B cell (primary cell): ENCODE data around the gene PRPF19. TPM values are rescaled to one million over a fixed set of nuclear protein-coding genes. Genes with fewer than 3 reads are reported as not detected.

Source experiments
- ATAC-seq: fragments of 200-7000 bp; cut with Tn5 transposase; one replicate; pipeline ENCODE4 v1.10.0; 2021; ENCODE audit warnings: low read depth, mild to moderate bottlenecking, moderate number of reproducible peaks, moderate library complexity
- CTCF ChIA-PET: fragments of 350-600 bp; sonication (Branson Sonifier 250); formaldehyde crosslinking; loops from one replicate; lab custom pipeline; 2021; ENCODE audit warnings: antibody characterized with exemption, inconsistent platforms; lab: Charles Lee
- POLR2A ChIA-PET: fragments of 350-600 bp; sonication (Branson Sonifier 250); formaldehyde crosslinking; loops from one replicate; lab custom pipeline; 2021; ENCODE audit warnings: antibody characterized with exemption; lab: Charles Lee
- DNase-seq: peaks from one replicate; pipeline ENCODE4 v3.0.0; 2013
- H2AFZ ChIP-seq: 2 replicates; pipeline ENCODE4 v1.6.1; 2012; ENCODE audit warnings: mild to moderate bottlenecking, low read depth, low read length; ENCODE audit not compliant: insufficient read depth, poor library complexity, severe bottlenecking
- H3K27ac ChIP-seq, 2 donors: 1 replicate in 1 of 2; 2 replicates in 1 of 2; pipeline ENCODE4 v1.5.1; 2012 to 2013; ENCODE audit warnings: low read length in 2 of 2, mild to moderate bottlenecking in 2 of 2, moderate library complexity in 1 of 2
- H3K27me3 ChIP-seq, 4 experiments: fragments of 200-600 bp in 1 of 4; sonication (generic) in 1 of 4; replicated peaks in 1 of 4; 1 replicate in 2 of 4; 2 replicates in 2 of 4; pipeline versions ENCODE4 v1.6.1 to v1.7.0; 2013 to 2016; ENCODE audit warnings: low read length in 3 of 4, mild to moderate bottlenecking in 2 of 4, mixed read lengths in 1 of 4, moderate library complexity in 1 of 4; ENCODE audit not compliant: insufficient read depth in 4 of 4, control insufficient read depth in 3 of 4; ENCODE audit errors: control extremely low read depth in 1 of 4
- H3K36me3 ChIP-seq, 2 experiments: replicated peaks in 1 of 2; 1 replicate in 1 of 2; 2 replicates in 1 of 2; pipeline versions ENCODE4 v1.6.1 to v1.7.1; 2013; ENCODE audit warnings: low read length in 1 of 2; ENCODE audit not compliant: insufficient read depth in 2 of 2, control insufficient read depth in 1 of 2; ENCODE audit errors: control extremely low read depth in 1 of 2, extremely low read depth in 1 of 2
- H3K4me1 ChIP-seq, 2 donors: fragments of 200-600 bp in 1 of 2; sonication (generic) in 1 of 2; 1 replicate in 1 of 2; 2 replicates in 1 of 2; pipeline versions ENCODE4 v1.5.1 to v1.6.1; 2013 to 2017; ENCODE audit warnings: low read length in 2 of 2; ENCODE audit not compliant: control insufficient read depth in 2 of 2, insufficient read depth in 2 of 2
- H3K4me2 ChIP-seq: replicated peaks from 2 replicates; pipeline ENCODE3; 2012; ENCODE audit warnings: mild to moderate bottlenecking, low read depth, low read length; ENCODE audit not compliant: poor library complexity, severe bottlenecking
- H3K4me3 ChIP-seq, 5 experiments: fragments of 200-600 bp in 1 of 5; sonication (generic) in 1 of 5; 1 replicate in 3 of 5; 2 replicates in 2 of 5; pipeline versions ENCODE4 v1.5.1 to v1.7.0; 2011 to 2016; ENCODE audit warnings: low read length in 4 of 5, mild to moderate bottlenecking in 4 of 5, low read depth in 2 of 5, control low read depth in 1 of 5, moderate library complexity in 1 of 5; ENCODE audit not compliant: insufficient read depth in 1 of 5; ENCODE audit errors: control extremely low read depth in 1 of 5, extremely low read depth in 1 of 5
- H3K79me2 ChIP-seq: fragments of 200-600 bp; sonication (generic); one replicate; pipeline ENCODE4 v1.6.0; 2016; ENCODE audit warnings: low read length; ENCODE audit not compliant: control insufficient read depth, insufficient read depth
- H3K9ac ChIP-seq: fragments of 200-600 bp; sonication (generic); 2 replicates; pipeline ENCODE4 v1.6.1; 2017; ENCODE audit warnings: mild to moderate bottlenecking, low read length, moderate library complexity
- H3K9me3 ChIP-seq, 3 donors: one replicate each; pipeline versions ENCODE4 v1.6.1 to v1.7.1; 2013; ENCODE audit warnings: low read length in 2 of 3; ENCODE audit not compliant: control insufficient read depth in 2 of 3, insufficient read depth in 1 of 3; ENCODE audit errors: control extremely low read depth in 1 of 3
- H4K20me1 ChIP-seq: 2 replicates; pipeline ENCODE4 v1.6.0; 2012; ENCODE audit warnings: mild to moderate bottlenecking, low read length; ENCODE audit not compliant: insufficient read depth, control insufficient read depth, poor library complexity, severe bottlenecking
- H3K27ac Mint-ChIP-seq: one replicate; pipeline ENCODE4 v1.8.0; 2021; ENCODE audit warnings: mixed read lengths
- H3K27me3 Mint-ChIP-seq: one replicate; pipeline ENCODE4 v1.8.0; 2021; ENCODE audit warnings: mixed read lengths
- H3K4me1 Mint-ChIP-seq: one replicate; pipeline ENCODE4 v1.8.0; 2021; ENCODE audit warnings: mixed read lengths
- H3K4me3 Mint-ChIP-seq: one replicate; pipeline ENCODE4 v1.8.0; 2021; ENCODE audit warnings: mixed read lengths
- H3K9me3 Mint-ChIP-seq: one replicate; pipeline ENCODE4 v1.8.0; 2022; ENCODE audit warnings: mixed read lengths; ENCODE audit not compliant: insufficient read depth
- EZH2 ChIP-seq: IDR thresholded peaks from 2 replicates; pipeline ENCODE4 v1.6.1; 2012; ENCODE audit warnings: borderline replicate concordance, low read depth, mild to moderate bottlenecking, moderate library complexity, low read length; ENCODE audit not compliant: insufficient read depth, poor library complexity, severe bottlenecking
- WGBS: methylation state at CpG from one replicate; pipeline ENCODE4 v1.1.5; 2013; ENCODE audit warnings: missing lambda C conversion rate; ENCODE audit not compliant: insufficient coverage; 5-methylcytosine and 5-hydroxymethylcytosine counted together
- intact Hi-C: fragments of 100-400 bp; cut with micrococcal nuclease; formaldehyde crosslinking; loops from one replicate; pipeline ENCODE4 v1.10.0; 2022
- polyA plus RNA-seq: library from polyadenylated mRNA; depleted of rRNA; stranded (reverse); fragments of >200 nt; gene quantifications from 2 replicates; pipeline ENCODE4 v1.2.3, GENCODE V29; 2012
- total RNA-seq, 2 donors: library from RNA; stranded (reverse); fragments of 120-200 nt in 1 of 2; gene quantifications; 1 replicate in 1 of 2; 2 replicates in 1 of 2; pipeline versions ENCODE4 v1.2.3 to v1.2.4, GENCODE V29; 2013 to 2022
- TF ChIP-seq, protein P1 (sequence below): fragments of 200-600 bp; IDR thresholded peaks from one replicate; pipeline ENCODE4 v1.8.0; 2022; ENCODE audit warnings: antibody characterized with exemption, mild to moderate bottlenecking

The PRPF19 gene
- total and polyA plus RNA-seq, 2 donors (not counting 1 experiment from before 2014, with no cell fraction given), result 41.8 to 89.9 TPM

GRCh38 chr11:60895687-60896086, 10.7 kb downstream of the PRPF19 start:
- CTCF ChIA-PET, result no interaction called here
- POLR2A ChIA-PET, result no interaction called here
- peaks cover 16% of the 10 kb centered on the region for H4K20me1 ChIP-seq
- no peaks in the 10 kb centered on the region for H3K4me1 ChIP-seq
- no peak overlapping the region for H3K4me3 ChIP-seq
- no peak overlapping the region for H3K27ac ChIP-seq
- ATAC-seq (no peak), DNase-seq (no peak)
- Mint-ChIP-seq H3K4me1 (peaks cover 4% of the 10 kb centered on the region), H3K9me3 (no peaks in the 10 kb centered on the region), H3K4me3 (no peak overlapping the region), H3K27ac (no peak overlapping the region), H3K27me3 (no peaks in the 10 kb centered on the region)
- no peak overlapping the region for H3K9ac ChIP-seq
- no peak overlapping the region for H3K4me2 ChIP-seq
- intact Hi-C loops, result no loop called here
- H3K36me3 ChIP-seq, result peaks cover 1 to 86% of the 10 kb centered on the region in 2 experiments
- TF ChIP-seq EZH2, result no peak
- TF ChIP-seq, protein P1, sequence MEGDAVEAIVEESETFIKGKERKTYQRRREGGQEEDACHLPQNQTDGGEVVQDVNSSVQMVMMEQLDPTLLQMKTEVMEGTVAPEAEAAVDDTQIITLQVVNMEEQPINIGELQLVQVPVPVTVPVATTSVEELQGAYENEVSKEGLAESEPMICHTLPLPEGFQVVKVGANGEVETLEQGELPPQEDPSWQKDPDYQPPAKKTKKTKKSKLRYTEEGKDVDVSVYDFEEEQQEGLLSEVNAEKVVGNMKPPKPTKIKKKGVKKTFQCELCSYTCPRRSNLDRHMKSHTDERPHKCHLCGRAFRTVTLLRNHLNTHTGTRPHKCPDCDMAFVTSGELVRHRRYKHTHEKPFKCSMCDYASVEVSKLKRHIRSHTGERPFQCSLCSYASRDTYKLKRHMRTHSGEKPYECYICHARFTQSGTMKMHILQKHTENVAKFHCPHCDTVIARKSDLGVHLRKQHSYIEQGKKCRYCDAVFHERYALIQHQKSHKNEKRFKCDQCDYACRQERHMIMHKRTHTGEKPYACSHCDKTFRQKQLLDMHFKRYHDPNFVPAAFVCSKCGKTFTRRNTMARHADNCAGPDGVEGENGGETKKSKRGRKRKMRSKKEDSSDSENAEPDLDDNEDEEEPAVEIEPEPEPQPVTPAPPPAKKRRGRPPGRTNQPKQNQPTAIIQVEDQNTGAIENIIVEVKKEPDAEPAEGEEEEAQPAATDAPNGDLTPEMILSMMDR, result no peak
- H3K79me2 ChIP-seq, result peaks cover 16% of the 10 kb centered on the region
- WGBS, result no CpG with 5 or more reads among the region's 5 CpGs
- H2AFZ ChIP-seq, result no peak overlapping the region
- H3K27me3 ChIP-seq, result no peaks in the 10 kb centered on the region
- no peaks in the 10 kb centered on the region for H3K9me3 ChIP-seq

DNA sequence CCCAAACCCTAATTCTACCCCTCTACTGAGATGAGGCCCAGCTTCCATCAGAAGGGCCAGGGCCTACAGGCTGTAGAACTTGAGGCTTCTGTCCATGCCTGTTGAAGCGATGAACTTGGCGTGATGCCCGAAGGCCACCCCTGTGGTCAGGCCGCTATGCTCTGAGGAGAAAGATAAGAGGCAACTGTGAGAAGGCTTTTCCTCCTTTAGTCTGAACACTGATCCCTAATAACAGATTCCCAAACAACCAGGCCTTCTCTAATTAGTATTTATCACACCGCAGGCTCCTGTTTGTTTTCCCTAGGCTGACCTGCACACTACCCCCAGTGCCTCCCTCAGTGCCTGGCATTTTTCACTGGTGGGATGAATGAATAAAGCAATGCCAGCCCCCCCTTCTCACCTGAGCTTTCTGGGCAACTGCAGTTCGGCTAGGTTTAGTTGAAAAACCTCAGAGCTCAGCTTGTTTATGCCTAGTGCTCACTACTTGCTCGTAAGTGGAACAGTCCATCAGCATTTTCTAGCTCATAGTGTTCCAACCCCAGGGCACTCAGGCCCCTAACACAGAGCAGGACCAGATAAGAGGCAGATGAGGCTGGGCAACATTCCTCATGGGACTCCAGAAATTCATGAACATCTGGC, 15.2 kb downstream of the PRPF19 start:
- Histone ChIP-seq H3K27me3 (no peaks in the 10 kb centered on the region), H3K4me1 (no peaks in the 10 kb centered on the region), H3K4me2 (no peak overlapping the region), H2AFZ (no peak overlapping the region), H3K79me2 (no peaks in the 10 kb centered on the region), H3K9me3 (no peaks in the 10 kb centered on the region), H3K36me3 (peaks cover 0 to 53% of the 10 kb centered on the region in 2 experiments), H4K20me1 (no peaks in the 10 kb centered on the region), H3K4me3 (no peak overlapping the region), H3K9ac (no peak overlapping the region), H3K27ac (no peak overlapping the region)
- no peaks in the 10 kb centered on the region for H3K9me3 Mint-ChIP-seq
- H3K27me3 Mint-ChIP-seq, result no peaks in the 10 kb centered on the region
- H3K4me3 Mint-ChIP-seq, result no peak overlapping the region
- CTCF ChIA-PET, result interaction anchor here (0.6 to 1.0 kb wide), 3 partner anchors 60 to 112 kb away, joined by 3 read pairs; no protein-coding TSS in a partner anchor
- ATAC-seq (no peak), DNase-seq (no peak)
- H3K27ac Mint-ChIP-seq, result no peak overlapping the region
- intact Hi-C loops, result no loop called here
- POLR2A ChIA-PET, result interaction anchor here (0.9 kb wide), 1 partner anchor 10 kb away, joined by 3 read pairs; no protein-coding TSS in a partner anchor
- whole genome bisulfite sequencing, result 82% methylated on average over 2 of the region's 7 CpGs
- H3K4me1 Mint-ChIP-seq, result no peaks in the 10 kb centered on the region
- TF ChIP-seq EZH2, result no peak
- TF ChIP-seq, protein P1, result no peak
